Measurements from ENCODE around the gene CCDC15. TPM values are rescaled to one million over a fixed set of nuclear protein-coding genes. Genes with fewer than 3 reads are reported as not detected.
"Not testable (repeated sequence)": the region's sequence is repeated elsewhere in the genome, so short reads cannot be mapped to it uniquely, and the experiment has no call there.

Gene CCDC15
- total RNA-seq, 2 experiments from 2014 or later: 4.3 to 4.5 TPM

DNA sequence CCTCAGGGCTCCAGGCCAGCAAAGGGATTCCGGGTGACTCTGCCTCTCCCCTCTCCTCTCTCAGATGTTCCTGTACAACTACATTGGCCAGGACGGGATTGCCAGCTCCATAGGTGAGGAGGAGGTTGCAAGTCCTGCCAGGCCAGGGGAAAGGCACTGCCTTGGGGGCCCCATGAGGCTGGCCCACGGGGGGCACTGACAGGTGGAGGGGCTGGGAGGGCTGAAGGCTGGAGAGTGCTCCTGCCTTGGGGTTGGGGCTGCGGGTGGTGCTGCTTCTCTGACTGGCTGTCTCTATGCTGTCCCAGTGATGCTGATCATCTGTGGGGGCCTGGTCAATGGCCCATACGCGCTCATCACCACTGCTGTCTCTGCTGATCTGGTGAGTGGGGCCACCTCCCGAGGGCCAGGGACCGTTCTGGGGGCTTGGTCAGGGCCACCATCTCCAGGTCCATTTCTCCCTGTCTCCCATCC, 130.8 kb downstream of the CCDC15 start:
- H3K4me1 Mint-ChIP-seq: no peaks in the 10 kb centered on the region
- H3K4me3 Mint-ChIP-seq: no peak overlapping the region
- H3K36me3 Mint-ChIP-seq: no peaks in the 10 kb centered on the region

DNA sequence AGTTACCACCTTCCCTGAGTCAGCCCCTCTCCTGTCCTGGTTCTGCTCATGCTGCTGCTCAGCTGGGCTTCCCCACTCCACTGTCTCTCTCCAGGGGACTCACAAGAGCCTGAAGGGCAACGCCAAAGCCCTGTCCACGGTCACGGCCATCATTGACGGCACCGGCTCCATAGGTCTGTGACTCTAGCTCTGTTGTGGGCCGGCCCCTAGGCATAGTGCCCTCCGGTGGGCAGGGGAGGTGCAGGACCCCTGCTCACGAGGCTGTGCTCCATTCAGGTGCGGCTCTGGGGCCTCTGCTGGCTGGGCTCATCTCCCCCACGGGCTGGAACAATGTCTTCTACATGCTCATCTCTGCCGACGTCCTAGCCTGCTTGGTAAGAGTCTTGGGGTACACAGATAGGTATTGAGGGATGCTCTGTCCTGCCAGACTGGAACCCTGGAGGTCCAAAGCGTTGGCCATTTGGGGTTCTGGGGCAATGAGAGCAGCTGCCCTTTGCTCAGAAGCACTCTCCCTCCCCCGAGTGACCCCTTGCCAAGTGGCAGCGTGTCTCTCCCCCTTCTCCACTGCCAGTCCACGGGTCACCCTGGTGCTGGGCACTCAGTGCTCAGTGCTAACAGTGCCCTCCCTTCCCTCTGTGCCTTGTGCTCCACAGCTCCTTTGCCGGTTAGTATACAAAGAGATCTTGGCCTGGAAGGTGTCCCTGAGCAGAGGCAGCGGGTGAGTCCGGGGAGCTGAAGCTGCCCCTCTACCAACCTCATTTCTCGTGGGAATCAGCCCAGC, 131.5 kb downstream of the CCDC15 start:
- H3K36me3 Mint-ChIP-seq: no peaks in the 10 kb centered on the region
- no peaks in the 10 kb centered on the region for H3K27me3 Mint-ChIP-seq
- no peak for DNase-seq
- H3K27ac Mint-ChIP-seq: no peak overlapping the region
- no peaks in the 10 kb centered on the region for H3K9me3 Mint-ChIP-seq
- H3K4me1 Mint-ChIP-seq: no peaks in the 10 kb centered on the region
- no peak overlapping the region for H3K4me3 Mint-ChIP-seq

More for the DNA sequence above, 130.8 kb downstream of the CCDC15 start:
- no peak overlapping the region for H3K27ac Mint-ChIP-seq
- no peaks in the 10 kb centered on the region for H3K9me3 Mint-ChIP-seq
- H3K27me3 Mint-ChIP-seq: no peaks in the 10 kb centered on the region
- no peak for DNase-seq

DNA sequence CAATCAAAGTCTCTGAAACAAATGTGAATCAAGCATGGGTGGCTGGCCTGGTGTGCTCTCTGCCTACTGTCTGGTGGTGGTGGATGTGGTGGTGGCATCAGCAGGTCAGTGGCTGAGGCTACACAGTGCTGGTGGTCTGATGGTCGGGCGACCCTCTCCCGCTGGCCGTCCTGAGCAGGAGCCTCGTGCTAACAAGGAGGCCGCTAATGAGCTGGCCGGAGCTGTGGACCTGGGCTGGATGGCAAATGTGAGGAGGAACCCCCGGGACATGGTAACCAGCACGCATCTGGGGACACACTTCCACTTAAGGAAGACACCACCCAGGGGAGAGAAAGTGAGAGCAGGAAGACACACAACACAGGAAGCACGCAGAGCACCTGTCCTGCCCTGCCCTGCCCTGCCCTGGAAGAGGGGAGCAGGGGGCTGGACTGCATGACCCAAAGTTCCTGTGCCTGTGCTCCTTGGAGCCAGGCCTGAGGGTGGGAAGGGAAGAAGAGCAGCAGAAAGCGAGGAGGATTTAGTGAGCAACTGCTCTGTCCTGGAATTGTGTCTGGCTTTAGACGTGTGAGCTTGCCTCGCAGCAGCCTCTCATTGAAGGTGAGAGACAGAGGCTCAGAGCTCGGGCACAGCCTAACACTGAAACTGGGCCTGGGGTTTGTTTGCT, 132.8 kb downstream of the CCDC15 start:
- DNase-seq: no peak
- H3K27me3 Mint-ChIP-seq: no peaks in the 10 kb centered on the region
- no peaks in the 10 kb centered on the region for H3K9me3 Mint-ChIP-seq
- H3K27ac Mint-ChIP-seq: no peak overlapping the region
- no peak overlapping the region for H3K4me3 Mint-ChIP-seq
- no peaks in the 10 kb centered on the region for H3K36me3 Mint-ChIP-seq
- peaks cover 3% of the 10 kb centered on the region for H3K4me1 Mint-ChIP-seq

DNA sequence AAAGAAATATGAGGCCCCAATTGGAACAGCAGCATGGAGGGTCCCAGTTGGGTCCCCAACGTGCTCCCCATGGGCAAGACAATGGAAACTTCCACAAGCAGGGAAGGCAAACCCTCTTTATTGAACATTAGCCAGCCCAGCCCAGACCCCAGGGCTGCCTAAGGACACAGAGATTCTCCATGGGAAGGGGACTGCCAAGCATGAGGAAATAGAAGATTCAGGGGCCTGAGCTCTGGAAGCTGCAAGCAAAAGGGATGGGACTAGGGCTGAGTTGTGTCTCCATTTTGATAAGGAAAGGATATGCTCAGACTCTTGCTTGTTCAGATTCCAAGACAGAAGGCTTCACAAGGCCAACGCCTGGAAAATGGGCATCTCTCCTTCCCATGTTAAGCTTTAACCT, 134.1 kb downstream of the CCDC15 start:
- Mint-ChIP-seq H3K36me3 (no peaks in the 10 kb centered on the region), H3K27ac (no peak overlapping the region), H3K4me3 (no peak overlapping the region), H3K4me1 (peaks cover 3% of the 10 kb centered on the region), H3K9me3 (no peaks in the 10 kb centered on the region), H3K27me3 (no peaks in the 10 kb centered on the region)
- DNase-seq: no peak

DNA sequence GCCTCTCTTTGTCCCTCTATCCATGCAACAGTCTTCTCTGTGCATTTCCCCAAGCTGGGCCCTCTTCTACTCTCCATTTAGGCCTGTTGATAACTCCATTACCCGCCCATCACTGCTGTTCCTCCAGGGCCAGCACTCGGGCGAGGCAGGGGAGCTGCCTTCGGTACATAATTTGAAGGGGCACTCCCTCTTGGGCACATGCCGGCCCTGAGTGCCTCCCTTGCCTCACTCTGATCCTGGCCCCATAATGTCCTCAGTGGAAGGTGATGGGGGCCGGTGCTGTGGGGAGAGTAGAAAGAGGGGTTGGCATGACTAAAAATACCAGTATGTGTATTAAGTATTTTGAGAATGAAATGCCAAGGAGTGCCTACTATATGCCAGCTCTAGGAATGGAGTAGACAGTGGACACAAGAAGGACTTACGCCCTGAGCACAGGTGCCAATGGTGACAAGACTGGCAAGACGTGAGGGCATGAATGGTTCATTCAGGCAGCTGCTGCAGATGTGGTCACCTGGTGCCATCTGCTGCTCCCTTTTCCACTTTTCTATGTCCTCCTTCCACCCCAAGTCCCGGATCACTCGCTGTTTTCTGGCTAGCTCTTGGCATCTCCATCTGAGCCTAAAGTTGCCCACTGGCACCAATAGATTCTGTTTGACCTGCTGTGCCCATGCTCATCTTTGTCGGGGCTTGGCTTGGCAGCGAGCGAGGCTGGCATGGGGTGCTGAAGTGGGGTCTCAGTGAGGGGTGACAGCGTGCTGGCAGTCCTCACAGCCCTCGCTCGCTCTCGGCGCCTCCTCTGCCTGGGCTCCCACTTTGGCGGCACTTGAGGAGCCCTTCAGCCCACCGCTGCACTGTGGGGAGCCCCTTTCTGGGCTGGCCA, 134.8 kb downstream of the CCDC15 start:
- Mint-ChIP-seq H3K27ac (no peak overlapping the region), H3K9me3 (no peaks in the 10 kb centered on the region), H3K27me3 (no peaks in the 10 kb centered on the region), H3K4me3 (no peak overlapping the region), H3K36me3 (no peaks in the 10 kb centered on the region), H3K4me1 (peaks cover 3% of the 10 kb centered on the region)
- no peak for DNase-seq

DNA sequence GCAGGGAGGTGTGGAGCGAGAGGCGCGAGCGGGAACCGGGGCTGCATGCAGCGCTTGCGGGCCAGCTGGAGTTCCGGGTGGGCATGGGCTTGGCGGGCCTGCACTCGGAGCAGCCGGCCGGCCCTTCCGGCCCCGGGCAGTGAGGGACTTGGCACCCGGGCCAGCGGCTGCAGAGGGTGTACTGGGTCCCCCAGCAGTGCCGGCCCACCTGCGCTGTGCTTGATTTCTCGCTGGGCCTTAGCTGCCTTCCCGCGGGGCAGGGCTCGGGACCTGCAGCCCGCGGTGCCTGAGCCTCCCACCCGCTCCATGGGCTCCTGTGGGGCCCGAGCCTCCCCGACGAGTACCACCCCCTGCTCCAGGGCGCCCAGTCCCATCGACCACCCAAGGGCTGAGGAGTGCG, 135.5 kb downstream of the CCDC15 start:
- not testable (repeated sequence) for H3K27me3 Mint-ChIP-seq, H3K4me3 Mint-ChIP-seq, H3K9me3 Mint-ChIP-seq, DNase-seq, H3K4me1 Mint-ChIP-seq, H3K36me3 Mint-ChIP-seq, H3K27ac Mint-ChIP-seq

DNA sequence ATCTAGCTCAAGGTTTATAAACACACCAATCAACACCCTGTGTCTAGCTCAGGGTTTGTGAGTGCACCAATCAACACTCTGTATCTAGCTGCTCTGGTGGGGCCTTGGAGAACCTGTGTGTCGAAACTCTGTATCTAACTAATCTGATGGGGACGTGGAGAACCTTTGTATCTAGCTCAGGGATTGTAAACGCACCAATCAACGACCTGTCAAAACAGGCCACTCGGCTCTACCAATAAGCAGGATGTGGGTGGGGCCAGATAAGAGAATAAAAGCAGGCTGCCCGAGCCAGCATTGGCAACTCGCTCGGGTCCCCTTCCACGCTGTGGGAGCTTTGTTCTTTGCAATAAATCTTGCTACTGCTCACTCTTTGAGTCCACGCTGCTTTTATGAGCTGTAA, 136.1 kb downstream of the CCDC15 start:
- not testable (repeated sequence) for H3K4me1 Mint-ChIP-seq, H3K27ac Mint-ChIP-seq, H3K36me3 Mint-ChIP-seq, H3K9me3 Mint-ChIP-seq, H3K27me3 Mint-ChIP-seq, DNase-seq, H3K4me3 Mint-ChIP-seq

DNA sequence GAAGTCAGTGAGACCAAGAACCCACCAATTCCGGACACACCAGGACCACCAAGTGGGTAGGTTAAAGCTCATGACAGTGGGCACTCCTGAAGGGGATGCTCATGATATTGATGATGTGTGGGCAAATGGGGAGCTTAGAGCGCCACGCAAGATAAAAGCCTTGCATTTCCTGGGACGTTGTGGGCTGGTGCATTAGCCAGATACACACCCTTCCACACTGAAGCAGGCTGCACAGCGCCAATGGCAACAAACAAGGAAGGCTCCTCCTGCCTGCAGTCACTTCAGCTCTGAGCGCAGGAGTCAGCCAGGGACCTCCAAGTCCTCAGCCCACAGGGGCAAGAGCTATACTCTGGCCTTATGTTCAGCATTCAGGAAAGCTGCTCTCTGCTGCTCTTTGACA, 136.8 kb downstream of the CCDC15 start:
- H3K27me3 Mint-ChIP-seq: no peaks in the 10 kb centered on the region
- H3K27ac Mint-ChIP-seq: no peak overlapping the region
- no peaks in the 10 kb centered on the region for H3K9me3 Mint-ChIP-seq
- no peak overlapping the region for H3K4me3 Mint-ChIP-seq
- peaks cover 3% of the 10 kb centered on the region for H3K4me1 Mint-ChIP-seq
- DNase-seq: no peak
- no peaks in the 10 kb centered on the region for H3K36me3 Mint-ChIP-seq

Other genes starting within 250 kb of the CCDC15 start
- gene NRGN, start 214.3 kb upstream of the CCDC15 start, total RNA-seq: 1 to 10 TPM; 7.8 to 8.1 TPM
- gene VSIG2, start 201.9 kb upstream of the CCDC15 start, total RNA-seq: under 1 TPM; 0.18 to 0.31 TPM
- gene ESAM, start 191.9 kb upstream of the CCDC15 start, total RNA-seq: 1 to 10 TPM; 1.1 TPM
- gene MSANTD2, start 153.8 kb upstream of the CCDC15 start, total RNA-seq: 1 to 10 TPM; 7.2 TPM
- gene ROBO3, start 88.8 kb upstream of the CCDC15 start, total RNA-seq: 10 to 100 TPM; 17.9 to 23.7 TPM
- gene ROBO4, start 56.3 kb upstream of the CCDC15 start, total RNA-seq: not detected
- not detected for gene HEPN1, start 35.0 kb upstream of the CCDC15 start, total RNA-seq
- not detected for gene HEPACAM, start 18.2 kb upstream of the CCDC15 start, total RNA-seq
- under 1 TPM; 0.47 to 0.50 TPM for gene SLC37A2, start 109.1 kb downstream of the CCDC15 start, total RNA-seq
- gene TMEM218, start 157.4 kb downstream of the CCDC15 start, total RNA-seq: 10 to 100 TPM; 16.6 to 18.1 TPM
- gene PKNOX2, start 210.5 kb downstream of the CCDC15 start, total RNA-seq: not detected